Muscle of back (tissue), 13 donors: ENCODE measurements around the gene KRT14. TPM values are rescaled to one million over a fixed set of nuclear protein-coding genes. Genes with fewer than 3 reads are reported as not detected.
"Not testable (repeated sequence)": the region's sequence is repeated elsewhere in the genome, so short reads cannot be mapped to it uniquely, and the experiment has no call there.

Experiments used
- DNase-seq, 3 donors: peaks; one replicate each; pipeline versions ENCODE4 v3.0.0 to v3.0.0-alpha.2; 2013
- long read RNA-seq, 9 donors: transcript quantifications; one replicate each; lab custom pipeline, GENCODE V29; 2026
- polyA plus RNA-seq, 10 donors: library from polyadenylated mRNA; unstranded; fragments of 120-200 nt; gene quantifications; one replicate each; pipeline ENCODE4 v1.2.1, GENCODE V29; 2013; ENCODE audit not compliant: insufficient read length in 10 of 10

The KRT14 gene
- polyA plus RNA-seq: 10 to 100 TPM in 2 of 10 donors, under 1 TPM in 5, not detected in 3; 0.26 to 72.1 (median 0.46) TPM
- long read RNA-seq, donor 1: 0 reads
- long read RNA-seq, donor 2: 0 reads
- long read RNA-seq, donor 3: 0 reads
- long read RNA-seq, donor 4: 0 reads
- long read RNA-seq, donor 5: 0 reads
- long read RNA-seq, donor 6: 0 reads
- long read RNA-seq, donor 7: 0 reads
- long read RNA-seq, donor 8, transcript KRT14-201 (8 exons, 1,662 nt): major isoform, 10 of 10 reads
- long read RNA-seq, donor 8, partial matches to known transcripts: 0 of 10 reads
- long read RNA-seq, donor 8, other reads (novel, unspliced or antisense): 0 of 10 reads
- long read RNA-seq, donor 9: 0 reads

GRCh38 chr17:41586863-41587495 is at the start of gene KRT14:
Gene KRT14 (minus strand): TSS chr17:41586895. CDS start chr17:41586834, 61 bp downstream.
- no peak for DNase-seq

GRCh38 chr17:41635121-41636097 is 48.7 kb upstream of the KRT14 start:
- peak; percentile 33 to 81 (median 49) for DNase-seq

- no peak for DNase-seq
Observed at GRCh38 chr17:41634639-41635038, 47.9 kb upstream of the KRT14 start.

GRCh38 chr17:41633556-41634199 is 47.0 kb upstream of the KRT14 start:
- no peak for DNase-seq

GRCh38 chr17:41632482-41633105 is 45.9 kb upstream of the KRT14 start:
- DNase-seq: no peak

GRCh38 chr17:41631898-41632285 is 45.2 kb upstream of the KRT14 start:
- no peak for DNase-seq

- no peak for DNase-seq
Observed at GRCh38 chr17:41631025-41631897, 44.6 kb upstream of the KRT14 start.

GRCh38 chr17:41629826-41630670 is 43.4 kb upstream of the KRT14 start:
- no peak for DNase-seq

- DNase-seq: no peak
Observed at GRCh38 chr17:41629316-41629715, 42.6 kb upstream of the KRT14 start.

GRCh38 chr17:41628621-41629255 is 42.0 kb upstream of the KRT14 start:
- DNase-seq: not testable (repeated sequence)

- DNase-seq: not testable (repeated sequence)
Observed at GRCh38 chr17:41628073-41628370, 41.3 kb upstream of the KRT14 start.

GRCh38 chr17:41627316-41628072 is 40.8 kb upstream of the KRT14 start:
- DNase-seq: no peak

GRCh38 chr17:41626914-41627295 is 40.2 kb upstream of the KRT14 start:
- DNase-seq: not testable (repeated sequence)

GRCh38 chr17:41626028-41626913 is 39.6 kb upstream of the KRT14 start:
- DNase-seq: not testable (repeated sequence)

- DNase-seq: no peak
Observed at GRCh38 chr17:41625602-41626001, 38.9 kb upstream of the KRT14 start.

- DNase-seq: no peak
Observed at GRCh38 chr17:41624208-41625101, 37.8 kb upstream of the KRT14 start, which contains the start of gene KRT17. Gene KRT17 (minus strand): TSS chr17:41624575. CDS start chr17:41624509, 66 bp downstream.
